ENCODE results near the gene EFCAB14.
A peak's percentile ranks its signal among the peaks of the same experiment; 100 is the strongest.
"Not testable (repeated sequence)": the region's sequence is repeated elsewhere in the genome, so short reads cannot be mapped to it uniquely, and the experiment has no call there.

Gene EFCAB14, protein sequence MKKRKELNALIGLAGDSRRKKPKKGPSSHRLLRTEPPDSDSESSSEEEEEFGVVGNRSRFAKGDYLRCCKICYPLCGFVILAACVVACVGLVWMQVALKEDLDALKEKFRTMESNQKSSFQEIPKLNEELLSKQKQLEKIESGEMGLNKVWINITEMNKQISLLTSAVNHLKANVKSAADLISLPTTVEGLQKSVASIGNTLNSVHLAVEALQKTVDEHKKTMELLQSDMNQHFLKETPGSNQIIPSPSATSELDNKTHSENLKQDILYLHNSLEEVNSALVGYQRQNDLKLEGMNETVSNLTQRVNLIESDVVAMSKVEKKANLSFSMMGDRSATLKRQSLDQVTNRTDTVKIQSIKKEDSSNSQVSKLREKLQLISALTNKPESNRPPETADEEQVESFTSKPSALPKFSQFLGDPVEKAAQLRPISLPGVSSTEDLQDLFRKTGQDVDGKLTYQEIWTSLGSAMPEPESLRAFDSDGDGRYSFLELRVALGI
- 118 to 341 (median 185) reads per million in 17 experiments for total RNA-seq

DNA sequence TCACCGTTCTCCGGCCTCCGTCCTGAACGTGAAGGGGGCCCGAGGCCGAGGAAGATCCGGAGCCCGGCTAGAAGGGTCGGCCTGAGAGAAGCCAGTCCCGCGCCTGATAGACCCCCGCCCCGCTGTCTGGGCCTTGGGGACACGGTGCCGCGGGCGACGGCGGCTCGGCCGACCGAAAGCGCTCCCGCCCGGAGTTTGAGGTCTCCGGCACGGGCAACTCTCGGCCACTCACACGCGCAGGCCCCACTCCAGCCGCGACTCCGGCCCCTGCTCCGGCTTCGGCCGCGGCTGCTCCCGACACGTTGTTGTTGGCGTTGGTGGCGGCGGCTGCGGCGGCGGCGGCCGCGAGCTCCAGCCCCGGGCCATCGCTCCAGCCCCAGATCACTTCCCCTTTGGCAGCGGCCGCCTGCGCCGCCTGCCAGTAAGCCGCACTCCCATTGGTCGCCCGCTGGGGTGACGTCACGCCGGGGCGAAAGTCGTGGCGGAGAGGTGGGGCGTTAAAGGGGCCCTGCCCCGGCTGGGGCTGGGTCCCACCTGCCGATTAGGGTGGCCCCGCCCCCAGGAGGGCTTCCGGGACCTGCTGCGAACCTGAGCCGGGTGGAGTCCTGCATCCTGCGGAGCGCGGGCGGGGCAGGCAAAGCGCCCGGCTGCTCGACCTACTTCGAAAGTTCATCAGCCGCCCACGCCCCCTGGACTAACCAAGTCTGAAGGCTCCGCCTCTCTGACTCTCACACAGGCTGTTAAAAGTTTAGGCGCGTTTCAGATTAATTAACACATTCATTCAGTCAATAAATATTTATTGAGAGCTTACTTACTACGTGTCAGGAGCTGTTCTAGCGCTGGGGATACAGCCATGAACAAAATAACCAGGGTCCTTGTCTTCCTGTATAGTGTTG lies at the start of gene EFCAB14:
Gene EFCAB14, minus strand, starts transcription at position 388 of the 896 bp plus-strand sequence. CDS start 1,027 bp downstream, outside the sequence.
- DNase-seq, result peak; percentile 96 to 98 (median 96)

DNA sequence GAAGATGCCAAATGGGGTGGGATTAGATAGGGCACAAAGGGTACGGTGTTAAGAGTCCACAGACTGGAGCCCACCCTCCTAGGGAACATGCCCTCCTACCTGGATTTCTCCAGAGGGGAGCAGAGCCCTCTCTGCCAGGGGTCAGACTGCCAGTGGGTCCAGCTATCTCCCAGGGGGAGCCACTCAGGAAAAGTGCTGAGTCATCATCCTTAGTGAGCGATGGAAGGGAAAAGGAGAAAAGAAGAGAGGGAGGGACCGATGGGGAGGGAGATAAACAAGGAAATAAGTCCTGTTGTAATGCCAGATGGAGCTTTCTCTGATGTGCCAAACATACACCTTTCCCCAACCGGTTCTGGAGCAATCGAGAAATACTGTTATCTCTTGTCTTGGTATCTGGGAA lies 49.5 kb upstream of the EFCAB14 start:
- no peak for DNase-seq

DNA sequence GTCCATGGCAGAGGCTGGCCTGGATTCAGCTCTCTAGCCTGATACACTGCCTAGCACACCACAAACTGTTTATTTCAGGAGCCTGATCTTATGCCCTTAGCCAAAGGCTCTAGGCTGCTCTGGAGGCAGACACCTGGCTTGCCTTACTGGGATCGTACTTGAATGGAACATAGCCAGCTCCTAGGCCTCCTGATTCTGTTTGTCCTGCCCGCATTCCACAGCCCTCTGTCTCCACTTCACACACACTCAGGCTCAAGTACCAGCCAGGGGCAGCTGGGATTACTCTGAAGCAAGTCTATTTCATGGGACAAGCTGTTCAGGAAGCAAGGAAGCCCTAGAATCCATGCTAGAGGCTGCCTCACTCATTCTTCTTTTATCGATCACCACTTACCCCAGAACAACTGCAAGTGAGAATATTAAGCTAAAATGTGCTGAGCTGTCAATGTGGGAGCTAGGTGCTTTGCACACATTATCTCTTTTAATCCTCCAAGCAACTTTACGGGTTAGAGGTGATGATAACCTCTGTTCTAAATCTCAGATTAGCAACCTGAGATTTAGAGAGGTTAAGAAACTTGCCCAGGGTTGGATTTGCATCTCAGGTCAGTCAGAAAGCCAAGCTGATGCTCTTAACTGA lies 48.9 kb upstream of the EFCAB14 start:
- no peak for DNase-seq

DNA sequence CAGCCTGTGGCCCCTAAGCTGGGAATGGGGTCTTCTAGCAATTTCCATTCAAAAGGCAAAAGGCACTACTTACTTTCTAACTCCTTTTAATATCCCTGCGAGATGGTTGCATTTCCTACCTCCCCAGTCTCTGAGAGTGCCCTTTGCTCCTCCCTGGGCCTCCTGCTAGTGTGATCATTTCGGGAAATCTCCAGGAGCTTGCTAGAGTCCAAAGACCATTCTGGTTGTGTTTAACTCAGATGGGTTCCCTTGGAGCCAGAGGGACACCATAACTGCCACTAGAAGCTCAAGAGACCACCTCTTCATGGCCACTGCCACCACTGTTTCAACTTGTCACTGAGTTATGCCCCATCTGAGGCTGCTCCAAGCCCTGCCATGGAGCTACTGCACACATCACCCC lies 45.5 kb upstream of the EFCAB14 start:
- no peak for DNase-seq

DNA sequence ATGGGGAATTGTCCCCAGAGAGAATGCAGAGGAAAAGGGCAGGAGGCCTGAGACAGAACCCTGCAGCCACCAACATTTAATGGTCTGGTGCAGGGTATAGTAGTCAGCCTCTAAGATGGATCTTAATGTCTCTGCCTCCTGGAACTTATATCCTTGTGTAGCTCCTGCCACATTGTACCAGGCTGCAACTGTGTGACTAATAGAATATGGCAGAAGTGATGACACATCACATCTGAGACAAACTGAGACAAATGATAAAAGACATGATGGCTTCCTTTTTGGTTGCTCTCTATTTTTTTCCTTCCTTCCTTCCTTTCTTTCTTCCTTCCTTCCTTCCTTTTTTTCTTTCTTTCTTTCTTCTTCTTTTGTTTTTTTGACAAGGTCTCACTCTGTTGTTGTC lies 42.8 kb upstream of the EFCAB14 start:
- no peak for DNase-seq

DNA sequence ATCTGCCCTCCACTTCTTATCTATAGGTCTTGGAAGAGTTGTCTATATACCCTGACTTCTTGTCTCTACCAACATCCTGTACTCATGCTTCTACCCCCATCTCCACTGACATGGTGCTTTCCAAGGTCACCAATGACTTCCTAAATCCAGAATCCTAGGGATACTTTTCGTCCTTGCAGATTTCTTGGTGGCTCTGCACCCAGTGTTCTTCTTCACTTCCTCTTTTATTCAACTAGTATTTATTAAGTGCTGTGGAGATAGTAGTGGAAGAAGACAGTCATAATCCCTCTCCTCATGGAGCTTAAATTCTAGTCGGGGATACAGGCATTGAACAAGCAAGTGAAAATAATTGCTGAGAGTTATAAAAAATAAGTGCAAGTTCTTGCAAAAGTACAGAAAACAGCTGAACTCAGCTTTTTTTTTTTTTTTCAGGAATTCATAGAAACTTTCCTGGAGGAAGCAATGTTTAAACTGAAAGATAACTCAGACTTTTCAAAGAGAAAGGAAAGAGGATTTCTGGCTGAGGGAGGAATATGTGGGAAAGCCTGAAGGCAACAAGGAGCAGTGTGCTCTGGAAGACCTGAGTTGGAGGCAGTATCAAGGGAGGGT lies 41.7 kb upstream of the EFCAB14 start:
- DNase-seq, result peak in 1 of 4 experiments; percentile 2

DNA sequence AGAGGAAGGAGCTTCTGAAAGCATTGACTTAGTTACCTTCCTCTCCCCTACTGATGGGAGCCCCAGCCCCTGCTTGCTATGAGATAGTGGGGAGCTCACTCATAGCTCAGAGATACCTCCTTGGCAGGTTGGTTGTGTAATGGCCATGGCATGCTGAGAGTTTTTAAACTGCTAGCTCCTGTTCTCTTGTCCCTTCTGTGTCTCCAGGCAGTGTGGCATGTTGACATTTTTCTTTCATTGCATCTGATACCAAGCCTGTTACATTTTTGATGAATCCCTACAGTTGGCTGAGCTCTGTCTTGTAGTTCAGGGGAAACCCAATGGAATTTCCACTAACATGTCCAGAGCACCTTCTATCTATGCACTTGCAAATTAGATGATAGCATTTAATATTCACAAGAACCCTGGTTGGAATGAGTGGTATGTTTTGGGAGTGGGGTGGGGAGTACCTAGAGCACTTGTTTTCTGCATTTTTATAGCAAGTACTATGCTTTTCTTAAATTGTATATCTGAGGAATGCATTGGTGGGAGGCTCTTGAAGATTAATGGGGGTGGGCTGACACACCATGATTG lies 39.1 kb upstream of the EFCAB14 start:
- DNase-seq, result no peak

DNA sequence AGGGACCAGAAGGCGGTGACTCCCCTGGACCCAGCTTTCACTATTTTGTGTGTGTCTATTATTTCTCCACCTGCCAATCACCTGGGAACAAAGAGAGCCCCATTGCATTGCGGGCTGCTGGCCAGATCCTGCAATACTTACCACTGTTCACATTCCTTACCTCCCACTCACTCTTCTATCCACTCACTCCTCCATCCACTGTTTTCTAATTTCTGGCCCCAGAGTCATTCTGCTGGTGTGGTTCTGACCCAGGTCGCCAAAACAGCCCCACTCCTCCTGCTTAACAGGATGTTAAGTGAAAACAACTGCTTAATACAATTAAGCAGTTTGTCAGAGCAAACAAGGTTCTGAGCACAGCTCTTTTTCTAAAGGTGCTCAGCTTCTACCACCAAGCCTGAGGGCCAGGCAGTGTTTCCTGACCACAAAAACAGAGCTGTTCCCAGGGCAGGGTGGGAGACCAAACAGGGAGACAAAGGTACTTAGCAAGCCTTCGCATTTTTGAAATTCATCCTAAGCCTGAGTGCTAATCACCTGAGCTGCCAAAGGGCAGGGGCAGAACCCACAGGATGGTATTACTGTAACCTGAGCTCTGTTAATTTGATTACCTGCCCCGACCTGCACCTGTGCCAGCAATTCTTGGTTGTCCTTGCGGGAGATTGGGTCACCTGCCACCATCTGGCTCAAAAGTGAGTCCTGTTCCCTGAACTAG lies 38.5 kb upstream of the EFCAB14 start:
- no peak for DNase-seq

DNA sequence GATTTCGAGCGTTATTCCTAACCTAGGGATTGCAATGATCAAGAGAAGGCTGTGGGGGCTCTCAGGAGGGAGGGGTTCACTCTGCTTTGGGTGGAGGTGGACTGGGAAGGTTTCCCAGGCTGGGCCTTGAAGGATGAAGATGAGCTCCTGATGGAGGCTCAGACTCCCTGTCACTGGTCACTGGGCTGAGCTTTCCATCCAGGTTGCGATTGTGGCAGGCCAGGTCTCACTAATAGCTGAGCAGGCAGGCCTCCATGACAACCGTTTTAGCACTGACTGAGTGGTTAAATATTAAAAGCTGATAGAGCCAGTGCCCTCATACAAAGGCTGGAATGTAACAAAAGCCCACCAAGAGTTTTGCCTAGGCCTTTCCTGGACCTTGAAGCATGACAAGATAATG lies 36.2 kb upstream of the EFCAB14 start:
- DNase-seq, result no peak

DNA sequence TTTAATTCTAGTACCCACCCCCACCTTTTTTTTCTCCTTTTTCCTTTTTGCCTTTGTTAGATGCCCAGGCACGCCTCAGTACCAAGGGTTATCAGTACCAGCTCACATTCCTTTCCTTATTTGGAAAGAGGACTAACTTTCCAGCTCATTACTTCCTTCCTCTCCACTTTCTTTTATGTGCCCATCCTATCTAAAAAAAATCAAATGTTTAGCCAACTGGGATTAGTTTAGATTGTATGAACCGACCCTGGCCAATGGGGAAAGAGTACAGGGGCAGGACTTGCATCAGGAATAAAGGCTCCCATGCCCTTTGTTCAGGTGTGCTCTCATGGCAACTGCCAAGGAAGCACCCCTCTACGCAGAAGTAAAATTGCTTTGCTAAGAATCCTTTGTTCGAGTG lies 35.8 kb upstream of the EFCAB14 start:
- DNase-seq, result not testable (repeated sequence)

DNA sequence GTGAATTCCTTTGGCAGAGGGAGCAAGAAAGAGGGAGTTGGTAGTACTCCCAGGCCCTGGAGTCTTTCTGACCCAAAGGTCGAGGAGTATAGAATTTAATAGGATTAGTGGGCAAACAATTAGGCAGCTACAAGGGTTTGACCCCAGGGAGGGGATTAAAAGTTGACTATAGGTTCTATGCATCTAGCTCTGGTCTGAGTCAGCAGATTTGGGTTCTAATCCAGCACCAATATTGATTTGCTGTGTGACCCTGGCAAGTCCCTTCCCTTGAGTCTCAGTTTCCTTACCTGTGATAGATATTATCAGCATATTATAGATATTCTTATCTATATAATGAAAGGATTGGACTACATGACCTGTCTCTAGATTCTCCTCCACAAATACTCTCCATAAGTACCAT lies 35.1 kb upstream of the EFCAB14 start:
- no peak for DNase-seq

DNA sequence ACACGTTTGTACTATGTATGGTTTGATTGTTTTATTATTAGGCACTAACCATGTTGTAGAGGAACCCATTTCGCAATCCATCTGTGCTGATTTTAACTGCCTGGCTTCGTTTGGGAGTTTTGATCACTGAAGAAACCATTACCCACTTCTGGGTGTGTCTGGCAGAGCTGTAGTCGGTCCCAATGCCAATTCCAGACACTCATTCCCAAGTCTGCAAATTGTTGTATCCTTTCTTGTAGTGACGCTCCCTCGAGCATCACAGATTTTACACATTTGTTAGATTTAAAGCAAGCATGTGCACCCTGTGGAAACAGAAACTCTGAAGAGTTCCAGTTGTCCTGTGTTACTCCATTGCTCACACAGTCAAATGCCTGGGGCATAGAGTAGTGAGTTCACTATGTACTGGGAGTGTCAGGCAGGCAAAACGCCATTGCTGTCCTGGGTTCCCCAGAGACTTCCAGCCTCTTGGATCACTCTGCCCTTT lies 31.0 kb upstream of the EFCAB14 start:
- DNase-seq, result no peak

DNA sequence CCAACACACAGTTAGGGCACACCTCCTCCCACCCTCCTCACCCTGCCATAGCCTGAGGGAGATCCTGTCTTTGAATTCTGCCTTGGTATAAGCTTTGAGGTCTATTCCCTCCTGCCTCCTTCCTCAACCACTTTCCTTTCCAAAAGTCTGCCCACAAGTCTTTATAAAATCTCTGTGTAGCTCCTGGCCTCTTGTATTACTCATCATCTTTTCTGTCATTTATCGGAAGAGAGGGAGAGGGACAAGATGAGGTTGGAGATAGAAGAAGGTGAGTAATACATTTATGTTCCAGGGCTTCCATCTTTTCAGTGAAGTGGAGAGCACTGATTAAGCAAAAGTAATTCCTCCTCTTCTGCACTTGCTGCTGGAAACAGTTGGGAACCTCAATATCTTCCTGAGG lies 30.5 kb upstream of the EFCAB14 start:
- DNase-seq, result no peak

DNA sequence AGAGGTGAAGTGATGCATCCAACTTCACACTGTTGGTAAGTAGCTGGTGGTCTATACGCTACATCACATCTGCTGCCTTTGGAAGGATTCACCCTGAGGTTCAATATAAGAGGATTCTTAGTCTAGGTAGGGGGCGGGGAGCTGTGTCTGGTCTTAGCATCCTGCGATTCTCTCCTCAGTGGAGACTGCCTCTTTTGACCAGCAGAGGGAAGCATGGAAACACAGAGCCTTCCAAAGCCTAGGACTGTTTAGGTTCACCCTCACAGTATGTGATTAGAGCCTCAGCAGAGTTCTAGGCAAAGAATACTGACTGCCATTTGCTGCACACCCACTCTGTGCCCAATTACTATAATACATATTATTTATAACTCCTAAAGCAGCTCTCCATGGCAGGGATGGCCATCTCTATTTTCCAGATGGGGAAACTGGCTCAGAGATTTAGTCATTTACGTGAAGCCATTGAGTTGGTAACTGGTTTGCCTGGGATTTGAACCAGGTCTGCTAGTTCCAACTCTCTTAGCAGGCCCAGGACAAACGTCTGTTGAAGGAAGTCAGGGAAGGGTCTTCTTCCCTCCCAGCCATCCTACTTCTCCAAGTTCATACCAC lies 28.9 kb upstream of the EFCAB14 start:
- DNase-seq, result peak; percentile 6 to 40 (median 31)

DNA sequence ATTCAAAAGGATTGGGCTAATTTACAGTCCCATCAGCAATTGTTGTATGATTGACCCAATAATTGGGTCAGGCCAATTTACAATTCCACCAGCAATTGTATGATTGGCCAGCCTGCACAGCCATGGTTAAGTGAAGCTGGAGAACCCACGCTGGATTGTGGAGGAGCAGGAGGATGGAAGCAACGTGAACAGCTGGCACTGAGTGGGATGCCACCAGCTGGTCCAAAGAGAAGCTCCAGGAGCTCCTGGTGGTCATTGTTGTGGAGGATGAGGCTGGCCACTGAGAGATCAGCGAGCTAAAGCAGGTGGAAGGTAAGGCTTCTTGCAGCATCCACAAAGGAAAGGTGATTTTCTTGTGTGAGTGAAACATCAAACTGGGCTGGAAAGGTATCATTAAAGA lies 23.2 kb upstream of the EFCAB14 start:
- DNase-seq, result no peak

DNA sequence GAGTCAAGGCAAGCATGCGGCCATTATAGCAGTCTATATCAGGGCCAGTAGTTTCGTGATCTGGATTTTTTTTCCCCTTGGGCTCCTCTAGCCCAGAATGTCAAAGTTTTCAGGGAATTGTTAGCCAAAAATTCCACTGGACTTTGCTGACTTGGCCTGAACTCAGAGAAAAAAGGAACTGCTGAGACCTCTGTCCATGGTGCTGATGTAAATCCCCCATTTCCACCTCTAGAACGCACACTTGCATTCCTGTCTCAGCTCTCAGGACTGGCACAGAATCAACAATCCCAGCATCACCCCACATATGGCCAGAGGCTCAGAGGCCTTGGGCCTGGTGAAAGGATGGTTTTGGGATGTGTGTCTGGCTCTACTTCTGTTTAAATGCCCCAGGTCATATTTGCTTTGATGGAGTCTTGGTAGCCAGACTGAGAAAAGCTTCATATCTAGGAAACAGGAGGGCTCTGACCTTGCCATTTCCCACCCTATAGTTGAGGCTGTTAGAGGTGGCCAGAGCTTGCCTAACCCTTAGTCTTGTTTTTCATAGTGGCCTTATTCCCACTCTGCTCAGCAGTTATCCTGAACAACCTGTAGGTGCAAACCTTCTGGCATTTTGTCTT lies 16.9 kb upstream of the EFCAB14 start:
- DNase-seq, result peak; percentile 61 to 84 (median 70)

DNA sequence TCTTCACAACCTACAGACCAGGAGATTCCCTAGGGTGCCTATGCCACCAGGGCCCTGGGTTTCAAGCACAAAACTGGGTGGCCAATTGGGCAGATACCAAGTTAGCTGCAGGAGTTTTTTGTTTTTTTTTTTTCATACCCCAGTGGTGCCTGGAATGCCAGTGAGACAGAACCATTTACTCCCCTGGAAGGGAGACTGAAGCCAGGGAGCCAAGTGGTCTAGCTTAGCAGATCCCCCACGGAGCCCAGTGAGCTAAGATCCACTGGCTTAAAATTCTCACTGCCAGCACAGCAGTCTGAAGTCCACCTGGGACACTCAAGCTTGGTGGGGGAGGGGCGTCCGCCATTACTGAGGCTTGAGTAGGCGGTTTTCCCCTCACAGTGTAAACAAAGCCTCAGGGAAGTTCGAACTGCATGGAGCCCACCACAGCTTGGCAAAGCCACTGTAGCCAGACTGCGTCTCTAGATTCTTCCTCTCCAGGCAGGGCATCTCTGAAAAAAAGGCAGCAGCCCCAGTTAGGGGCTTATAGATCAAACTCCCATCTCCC lies 9.5 kb upstream of the EFCAB14 start:
- DNase-seq, result not testable (repeated sequence)

DNA sequence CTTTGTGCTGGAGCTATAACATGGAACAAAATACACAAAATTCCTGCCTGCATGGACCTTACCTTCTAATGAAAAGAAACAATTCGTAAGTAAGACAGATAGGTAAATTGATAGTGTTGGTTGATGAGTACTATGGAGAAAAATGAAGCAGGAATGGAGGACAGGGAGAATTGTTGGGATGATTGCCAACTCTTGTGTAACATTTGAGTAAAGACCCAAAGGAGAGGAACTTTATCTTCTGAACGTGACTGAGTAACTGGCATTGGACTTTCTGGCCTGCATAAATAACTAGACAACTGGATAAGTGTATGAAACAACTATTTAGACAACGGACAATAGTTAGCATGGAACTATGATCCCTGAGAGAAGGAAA lies 6.8 kb upstream of the EFCAB14 start:
- DNase-seq, result no peak

DNA sequence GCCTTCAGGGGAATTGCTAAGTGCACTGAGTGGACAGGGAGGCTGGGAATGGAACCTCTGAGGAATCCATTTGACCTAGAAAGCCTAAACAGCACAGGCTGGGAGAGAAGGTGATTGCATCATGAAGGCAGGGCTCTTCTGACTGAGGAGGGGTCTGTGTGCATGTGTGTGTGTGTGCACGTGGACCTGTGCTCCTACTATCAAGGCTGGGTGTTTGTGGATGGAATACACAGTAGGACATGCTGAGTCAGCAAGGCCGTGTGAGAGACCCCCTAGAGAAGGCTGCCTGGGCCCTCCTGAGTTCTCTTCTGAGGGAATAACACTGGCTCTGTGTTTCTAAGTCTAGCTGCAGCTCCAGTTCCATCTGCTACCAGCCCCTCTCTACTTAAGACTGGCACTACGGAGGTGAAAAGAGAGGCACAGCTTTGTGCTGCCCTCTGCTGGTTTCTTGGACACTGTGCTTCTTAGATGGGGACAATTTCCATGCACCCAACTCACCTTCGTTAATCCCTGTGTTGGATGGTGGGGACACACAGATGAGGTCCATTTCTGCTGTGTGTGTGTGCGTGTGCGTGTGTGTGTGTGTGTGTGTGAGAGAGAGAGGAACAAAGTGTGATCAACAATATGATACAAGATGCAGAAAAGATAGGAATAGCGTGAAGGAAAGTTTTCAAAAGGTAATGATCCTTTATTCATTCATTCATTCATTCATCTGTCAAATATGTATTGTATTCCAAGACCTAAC lies 6.2 kb upstream of the EFCAB14 start:
- DNase-seq, result peak; percentile 84 to 88 (median 86)
